AG09309 (cell line): ENCODE data around the gene BRIP1.

ENCODE experiments used
- DNase-seq: peaks from one replicate; pipeline ENCODE4 v3.0.0-alpha.2; 2010; ENCODE audit warnings: low read depth
- H3K4me3 ChIP-seq: 2 replicates; pipeline ENCODE4 v1.5.1; 2011; ENCODE audit warnings: mild to moderate bottlenecking, low read depth, low read length, moderate library complexity; ENCODE audit not compliant: control insufficient read depth
- TF ChIP-seq, protein P1 (sequence below): IDR thresholded peaks from 2 replicates; pipeline ENCODE4 v1.5.1; 2011; ENCODE audit warnings: mild to moderate bottlenecking, low read depth, low read length, inconsistent platforms; ENCODE audit not compliant: insufficient read depth, control insufficient read depth; ENCODE audit errors: missing control alignments

BRIP1 gene

DNA sequence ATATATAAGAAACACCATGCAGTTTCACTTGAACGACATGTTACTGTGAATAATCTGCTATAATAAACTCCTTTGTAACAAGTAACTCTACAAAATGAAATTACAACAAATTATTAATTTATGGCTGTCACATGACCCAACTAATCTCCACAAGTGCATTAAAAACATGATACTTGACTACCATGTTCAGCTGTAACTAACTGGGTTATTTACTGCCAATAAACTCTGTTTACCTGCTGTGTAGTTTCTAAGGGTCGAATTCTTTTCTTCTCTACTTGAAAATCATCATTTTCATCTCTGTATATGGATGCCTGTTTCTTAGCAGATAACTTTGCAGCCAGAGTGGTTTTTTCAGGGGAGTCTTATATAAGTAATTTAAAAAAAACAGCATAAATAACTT is 14.4 kb downstream of the BRIP1 start:
- no peak for DNase-seq
- H3K4me3 ChIP-seq, result no peak overlapping the region
- TF ChIP-seq, protein P1, sequence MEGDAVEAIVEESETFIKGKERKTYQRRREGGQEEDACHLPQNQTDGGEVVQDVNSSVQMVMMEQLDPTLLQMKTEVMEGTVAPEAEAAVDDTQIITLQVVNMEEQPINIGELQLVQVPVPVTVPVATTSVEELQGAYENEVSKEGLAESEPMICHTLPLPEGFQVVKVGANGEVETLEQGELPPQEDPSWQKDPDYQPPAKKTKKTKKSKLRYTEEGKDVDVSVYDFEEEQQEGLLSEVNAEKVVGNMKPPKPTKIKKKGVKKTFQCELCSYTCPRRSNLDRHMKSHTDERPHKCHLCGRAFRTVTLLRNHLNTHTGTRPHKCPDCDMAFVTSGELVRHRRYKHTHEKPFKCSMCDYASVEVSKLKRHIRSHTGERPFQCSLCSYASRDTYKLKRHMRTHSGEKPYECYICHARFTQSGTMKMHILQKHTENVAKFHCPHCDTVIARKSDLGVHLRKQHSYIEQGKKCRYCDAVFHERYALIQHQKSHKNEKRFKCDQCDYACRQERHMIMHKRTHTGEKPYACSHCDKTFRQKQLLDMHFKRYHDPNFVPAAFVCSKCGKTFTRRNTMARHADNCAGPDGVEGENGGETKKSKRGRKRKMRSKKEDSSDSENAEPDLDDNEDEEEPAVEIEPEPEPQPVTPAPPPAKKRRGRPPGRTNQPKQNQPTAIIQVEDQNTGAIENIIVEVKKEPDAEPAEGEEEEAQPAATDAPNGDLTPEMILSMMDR, result no peak

DNA sequence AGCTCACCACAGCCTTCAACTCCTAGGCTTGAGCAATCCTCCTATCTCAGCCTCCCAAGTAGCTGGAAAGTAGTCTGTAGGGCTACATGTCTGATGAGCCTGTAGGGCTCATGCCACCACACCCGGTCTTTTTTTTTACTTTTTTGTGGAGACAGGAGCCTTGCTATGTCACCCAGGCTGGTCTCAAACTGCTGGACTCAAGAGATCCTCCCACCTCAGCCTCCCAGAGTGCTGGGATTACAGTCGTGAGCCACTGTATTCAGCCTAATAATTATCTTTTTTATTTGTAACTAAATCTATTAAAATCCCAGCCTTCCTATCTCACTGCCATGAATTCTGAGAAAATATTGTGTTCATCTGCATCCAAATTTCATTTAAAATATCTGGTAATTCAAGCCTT is 15.1 kb downstream of the BRIP1 start:
- DNase-seq, result no peak
- TF ChIP-seq, protein P1, result no peak
- H3K4me3 ChIP-seq, result no peak overlapping the region

DNA sequence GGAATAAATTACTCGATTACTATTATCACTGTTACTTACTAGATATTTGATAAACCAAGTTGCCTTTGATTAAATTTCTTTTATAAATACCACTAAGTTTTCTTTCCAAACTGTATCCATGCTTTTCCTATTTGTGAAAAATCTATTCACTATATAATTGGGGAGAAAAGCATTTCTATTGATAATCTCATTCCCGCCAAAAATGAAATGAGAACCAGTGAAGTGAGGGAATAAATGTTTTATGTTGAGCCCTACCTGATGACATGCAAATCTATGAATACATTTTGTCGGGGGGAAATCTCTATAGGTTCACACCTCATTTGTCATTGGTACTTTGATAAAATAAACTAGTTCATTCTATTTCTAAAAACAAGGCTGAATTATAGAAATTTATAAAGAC is 15.7 kb downstream of the BRIP1 start:
- no peak overlapping the region for H3K4me3 ChIP-seq
- TF ChIP-seq, protein P1, result no peak
- DNase-seq, result no peak

DNA sequence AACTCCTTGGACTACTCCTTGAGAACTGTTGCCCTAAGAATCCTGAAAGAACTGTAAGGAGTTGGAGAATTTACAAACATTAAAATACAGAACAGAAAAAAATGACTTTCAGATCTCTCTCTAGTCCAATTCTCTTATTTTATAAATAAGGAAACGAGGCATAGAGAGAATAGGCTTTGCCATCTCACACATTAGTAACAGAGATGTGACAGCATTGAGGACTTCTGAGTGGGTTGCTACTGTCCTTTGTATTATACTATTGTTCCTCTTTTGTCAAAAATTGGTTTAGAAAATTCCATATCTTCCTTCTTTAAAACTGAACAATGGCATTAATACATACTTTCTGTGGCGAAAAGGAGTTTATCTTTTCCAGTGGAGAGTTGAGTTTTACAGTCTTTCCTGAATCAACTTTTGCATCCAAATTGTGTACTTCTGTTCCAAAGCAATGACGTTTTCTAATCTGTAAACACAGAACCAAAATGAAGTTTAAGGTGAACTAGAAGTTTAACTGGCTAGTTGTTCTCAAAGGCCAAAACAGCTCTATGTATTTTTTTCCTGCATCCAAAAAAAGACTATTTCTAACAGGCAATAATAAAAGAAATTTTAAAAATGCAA is 16.5 kb downstream of the BRIP1 start:
- H3K4me3 ChIP-seq, result no peak overlapping the region
- TF ChIP-seq, protein P1, result no peak
- DNase-seq, result no peak

DNA sequence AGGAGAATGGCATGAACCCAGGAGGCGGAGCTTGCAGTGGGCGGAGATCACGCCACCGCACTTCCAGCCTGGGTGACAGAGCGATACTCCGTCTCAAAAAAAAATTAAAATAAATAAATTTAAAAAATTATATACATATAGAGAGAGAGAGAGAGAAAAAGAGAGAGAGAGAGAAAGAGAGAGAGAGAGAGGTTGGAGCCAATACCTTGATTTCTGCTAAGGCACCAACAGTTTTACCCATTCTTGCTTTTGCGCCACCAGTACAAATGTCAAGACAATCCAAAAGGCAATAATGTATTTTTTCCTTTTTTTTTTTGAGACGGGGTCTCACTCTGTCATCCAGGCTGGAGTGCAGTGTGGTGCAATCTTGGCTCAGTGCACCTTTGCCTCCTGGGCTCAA is 17.2 kb downstream of the BRIP1 start:
- no peak for DNase-seq
- H3K4me3 ChIP-seq, result no peak overlapping the region
- TF ChIP-seq, protein P1, result no peak

DNA sequence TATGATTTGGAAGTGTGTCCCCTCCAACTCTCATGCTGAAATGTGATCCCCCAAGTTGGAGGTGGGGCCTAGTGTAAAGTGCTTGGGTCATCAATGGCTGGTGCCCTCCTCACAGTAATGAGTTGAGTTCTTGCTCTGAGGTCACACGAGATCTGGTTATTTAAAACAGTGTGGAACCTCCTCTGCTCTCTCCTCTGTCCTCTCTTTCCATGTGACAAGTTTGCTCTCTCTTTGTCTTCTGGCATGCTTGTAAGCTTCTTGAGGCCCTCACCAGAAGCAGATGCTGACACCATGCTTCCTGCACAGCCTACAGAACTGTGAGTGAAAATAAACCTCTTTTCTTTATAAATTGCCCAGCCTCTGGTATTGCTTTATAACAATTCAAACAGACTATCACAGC is 19.9 kb downstream of the BRIP1 start:
- no peak for DNase-seq
- no peak overlapping the region for H3K4me3 ChIP-seq
- TF ChIP-seq, protein P1, result no peak

DNA sequence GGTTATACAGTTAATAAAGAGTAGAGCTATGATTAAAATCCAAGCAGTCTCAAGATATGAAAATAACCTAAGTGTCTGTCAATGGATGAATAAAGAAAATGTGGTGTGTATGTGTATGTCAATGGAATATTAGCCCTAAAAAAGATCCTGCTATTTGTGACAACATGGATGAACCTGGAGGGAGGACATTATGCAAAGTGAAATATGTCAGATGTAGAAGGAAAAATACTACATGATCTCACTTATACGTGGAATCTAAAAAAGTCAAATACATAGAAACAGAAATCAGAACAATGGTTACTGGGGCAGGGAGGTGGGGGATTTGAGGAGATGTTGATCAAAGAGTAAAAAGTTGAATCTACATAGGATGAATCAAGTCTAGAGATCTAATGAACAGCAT is 20.4 kb downstream of the BRIP1 start:
- no peak overlapping the region for H3K4me3 ChIP-seq

More for the DNA sequence above, 20.4 kb downstream of the BRIP1 start:
- TF ChIP-seq, protein P1, result no peak
- DNase-seq, result no peak
